ENCODE measurements around the gene PTPRD.

- TF ChIP-seq CTCF (IDR thresholded peaks at IDR 0.05 in 4 of 5, conservative IDR thresholded peaks at IDR 0.05 in 1 of 5) (no peak), POLR2A (IDR thresholded peaks at IDR 0.05) (no peak)
Measured at GRCh38 chr9:8730618-8731017, 1882.2 kb downstream of the PTPRD start.
